GM18499 (cell line): ENCODE results near the gene AP1S3.
A peak's percentile ranks its signal among the peaks of the same experiment; 100 is the strongest.
"Not testable (repeated sequence)": the region's sequence is repeated elsewhere in the genome, so short reads cannot be mapped to it uniquely, and the experiment has no call there.

Experiments
- ATAC-seq: cut with Tn5 transposase; IDR thresholded peaks from one replicate; pipeline ENCODE4 v1.9.1; 2021; ENCODE audit warnings: moderate number of reproducible peaks; ENCODE audit not compliant: insufficient read depth, unreplicated experiment

AP1S3 gene

DNA sequence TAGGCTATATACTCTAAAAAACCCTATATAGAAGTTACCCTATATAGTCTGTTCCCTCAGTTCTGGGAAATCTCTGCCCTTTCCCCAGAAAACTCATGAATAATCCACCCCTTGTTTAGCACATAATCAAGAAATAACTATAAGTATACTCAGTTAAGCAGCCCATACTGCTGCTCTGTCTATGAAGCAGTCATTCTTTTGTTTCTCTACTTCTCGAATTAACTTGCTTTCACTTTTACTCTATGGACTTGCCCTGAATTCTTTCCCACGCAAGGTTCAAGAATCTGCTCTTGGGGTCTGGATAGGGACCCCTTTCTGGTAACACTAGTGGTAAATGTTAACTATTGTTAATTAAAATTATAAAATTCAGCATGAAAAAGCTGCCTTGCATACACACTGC, 17.4 kb upstream of the AP1S3 start:
- ATAC-seq = no peak

- no peak for ATAC-seq
Measured at GRCh38 chr2:223853425-223853837, 16.0 kb upstream of the AP1S3 start.

GRCh38 chr2:223852281-223852795, 15.0 kb upstream of the AP1S3 start:
- ATAC-seq = no peak

DNA sequence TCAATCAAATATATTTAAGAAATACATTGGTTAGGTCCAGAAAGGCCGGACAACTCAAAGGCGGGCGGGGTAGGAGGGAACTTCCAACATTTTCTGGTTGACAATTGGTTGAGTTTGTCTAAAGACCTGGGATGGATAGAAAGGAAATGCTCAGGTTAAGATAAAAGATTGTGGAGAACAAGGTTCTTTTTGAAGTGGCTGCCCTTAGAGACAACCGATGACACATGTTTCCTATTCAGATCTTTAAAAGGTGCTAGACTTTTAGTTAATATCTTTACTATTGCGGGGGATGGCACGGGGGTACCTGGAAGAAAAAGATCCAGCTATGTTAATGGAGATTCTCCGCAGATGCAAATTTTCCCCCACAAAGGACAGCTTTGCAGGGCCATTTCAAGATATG, 10.0 kb upstream of the AP1S3 start:
- ATAC-seq = no peak

DNA sequence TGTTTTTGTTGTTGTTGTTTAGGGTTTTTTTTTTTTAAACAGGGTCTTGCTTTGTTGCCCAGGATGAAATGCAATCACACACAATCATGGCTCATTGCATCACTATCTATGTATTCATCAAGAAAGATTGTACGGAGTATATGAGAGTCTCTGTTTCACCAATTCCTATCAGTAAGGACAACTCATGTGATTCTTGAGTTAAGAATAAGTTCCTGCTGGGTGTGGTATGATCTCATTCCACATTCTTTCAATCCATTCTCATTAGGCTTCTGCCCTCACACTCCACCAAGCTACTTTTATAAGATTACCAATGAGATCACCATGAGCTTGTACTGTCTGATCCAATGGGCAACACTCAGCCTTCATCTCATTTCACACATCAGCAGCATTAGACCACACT, 9.1 kb upstream of the AP1S3 start:
- no peak for ATAC-seq

GRCh38 chr2:223841436-223842190, 4.2 kb upstream of the AP1S3 start:
- ATAC-seq = no peak

- ATAC-seq = peak; percentile 42
Measured at GRCh38 chr2:223835701-223836532, 1.5 kb downstream of the AP1S3 start.

GRCh38 chr2:223834431-223834830, 3.0 kb downstream of the AP1S3 start:
- ATAC-seq = no peak

- no peak for ATAC-seq
Measured at GRCh38 chr2:223832241-223832903, 5.0 kb downstream of the AP1S3 start.

DNA sequence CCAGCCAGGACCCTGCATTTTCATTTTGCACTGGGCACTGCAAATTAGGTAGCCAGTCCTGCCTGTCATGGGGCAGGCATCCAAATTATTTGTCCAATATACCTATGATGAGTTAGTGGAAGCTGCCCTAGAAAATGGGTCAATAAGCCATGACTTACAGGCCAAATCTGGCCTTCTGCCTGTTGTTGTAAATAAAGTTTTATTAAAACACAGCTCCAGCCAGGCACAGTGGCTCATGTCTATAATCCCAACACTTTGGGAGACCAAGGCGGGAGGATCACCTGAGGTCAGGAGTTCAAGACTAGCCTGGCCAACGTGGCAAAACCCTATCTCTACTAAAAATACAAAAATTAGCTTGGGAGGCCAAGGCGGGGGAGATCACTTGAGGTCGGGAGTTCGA, 8.3 kb downstream of the AP1S3 start:
- no peak for ATAC-seq

DNA sequence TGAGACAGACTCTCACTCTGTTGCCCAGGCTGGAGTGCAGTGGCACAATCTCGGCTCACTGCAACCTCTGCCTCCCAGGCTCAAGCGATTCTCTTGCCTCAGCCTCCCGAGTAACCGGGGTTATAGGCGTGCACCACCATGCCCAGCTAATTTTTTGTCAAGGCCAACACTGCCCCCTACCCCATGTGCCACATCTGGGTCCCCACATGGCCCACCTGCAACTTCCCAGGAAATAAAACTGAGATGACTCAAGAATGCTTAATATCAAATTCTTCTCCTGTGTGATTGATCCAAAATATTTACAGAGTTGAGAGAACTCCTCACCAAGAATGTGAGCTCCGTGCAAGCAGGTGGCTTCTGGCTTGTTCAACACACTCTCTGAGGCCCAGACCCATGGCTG, 9.1 kb downstream of the AP1S3 start:
- ATAC-seq = no peak

DNA sequence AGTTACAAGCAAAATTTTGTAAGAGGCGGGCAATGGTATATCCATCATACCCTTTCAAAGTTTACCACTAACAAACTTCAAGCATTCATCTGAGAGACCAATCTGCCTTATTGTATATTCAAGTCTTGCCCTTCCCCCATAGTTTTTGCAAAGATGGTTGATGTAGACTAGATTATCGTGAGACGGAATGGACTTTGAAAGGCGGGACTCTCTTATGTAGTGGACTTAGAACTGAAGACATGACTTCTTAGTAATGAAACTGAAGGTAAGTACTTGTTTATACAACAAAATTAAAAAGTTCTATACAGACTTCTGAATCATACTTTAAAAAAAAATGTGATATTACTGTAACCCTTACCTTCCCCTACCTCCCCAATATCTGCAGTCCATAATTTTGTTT, 10.4 kb downstream of the AP1S3 start:
- no peak for ATAC-seq

GRCh38 chr2:223824301-223824700, 13.1 kb downstream of the AP1S3 start:
- ATAC-seq = no peak

- no peak for ATAC-seq
Measured at GRCh38 chr2:223822818-223823217, 14.6 kb downstream of the AP1S3 start.

DNA sequence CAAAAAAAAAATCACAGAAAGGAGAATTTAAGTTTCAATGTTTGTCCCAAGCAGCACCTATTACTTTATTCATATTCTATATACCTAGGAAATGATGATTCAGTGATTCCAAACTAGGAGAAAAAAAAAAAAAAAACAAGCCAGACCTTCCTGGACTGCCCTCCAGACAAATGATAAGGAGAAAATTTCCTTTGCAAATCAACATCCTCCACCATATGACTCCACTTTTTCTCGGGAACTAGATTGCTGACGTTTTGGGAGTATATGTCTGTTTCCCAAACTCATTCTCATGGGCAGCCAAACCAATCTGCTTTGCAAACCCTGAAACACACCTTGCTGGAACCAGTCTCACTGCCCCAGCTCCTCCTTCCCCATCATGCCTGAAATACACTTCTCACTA, 16.8 kb downstream of the AP1S3 start:
- ATAC-seq = no peak

- no peak for ATAC-seq
Measured at GRCh38 chr2:223819891-223820290, 17.5 kb downstream of the AP1S3 start.

DNA sequence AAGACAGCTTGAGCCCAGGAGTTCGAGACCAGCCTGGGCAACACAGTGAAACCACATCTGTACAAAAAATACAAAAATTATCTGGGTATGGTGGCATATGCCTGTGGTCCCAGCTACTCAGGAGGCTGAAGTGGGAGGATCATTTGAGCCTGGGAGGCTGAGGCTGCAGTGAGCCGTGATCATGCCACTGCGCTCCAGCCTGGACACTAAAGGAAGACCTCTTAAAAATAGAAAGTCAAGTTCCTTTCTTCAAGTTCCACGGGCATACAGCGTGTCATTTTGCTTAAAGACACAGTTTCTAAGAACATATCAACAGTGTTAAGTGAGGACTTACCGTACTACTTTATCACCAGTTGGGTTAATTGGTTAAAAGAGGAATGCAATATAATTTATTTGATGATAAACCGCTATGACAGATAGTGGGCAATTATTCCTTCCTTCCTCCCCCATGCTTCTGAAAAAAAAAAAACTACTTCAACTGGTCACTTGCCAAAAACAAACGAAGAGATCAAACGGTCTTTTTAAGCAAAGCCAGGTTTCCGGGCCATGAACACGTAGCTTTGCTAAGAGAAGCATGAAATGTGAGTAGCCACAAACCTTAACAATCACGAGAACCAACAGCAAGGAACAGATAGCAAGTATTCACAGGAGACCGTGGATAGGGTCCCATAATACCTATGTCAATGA, 21.4 kb downstream of the AP1S3 start:
- ATAC-seq = no peak

DNA sequence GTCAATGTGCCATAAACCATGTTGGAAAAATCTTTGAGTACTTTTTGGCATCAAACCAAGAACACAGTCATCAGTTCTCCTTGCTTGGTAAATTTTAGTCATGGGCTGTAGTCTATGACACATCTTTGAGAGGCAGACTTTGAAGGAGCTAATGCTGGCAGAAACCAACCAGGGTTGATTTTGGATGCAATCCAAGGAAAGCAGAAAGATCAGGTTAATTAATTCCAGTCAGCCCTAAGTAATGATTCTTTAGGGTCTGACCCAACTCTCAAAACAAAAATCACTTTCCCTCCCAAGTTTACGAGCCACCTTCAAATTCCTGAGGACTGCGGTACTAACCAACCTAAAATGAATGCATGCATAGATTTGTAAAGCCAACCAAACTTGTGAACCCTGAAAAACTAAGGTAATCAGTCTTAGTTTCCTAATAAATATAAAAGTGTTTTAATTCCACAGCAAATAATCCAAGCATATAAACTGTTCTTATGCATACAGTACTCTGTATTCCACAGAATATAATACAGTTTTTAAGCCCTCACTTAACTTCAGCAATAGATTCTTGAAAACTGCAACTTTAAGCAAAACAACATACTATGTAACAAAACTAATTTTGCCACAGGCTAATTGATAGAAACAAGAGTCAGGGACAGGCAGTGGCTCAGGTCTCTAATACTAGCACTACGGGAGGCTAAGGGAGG, 22.0 kb downstream of the AP1S3 start:
- ATAC-seq = no peak

DNA sequence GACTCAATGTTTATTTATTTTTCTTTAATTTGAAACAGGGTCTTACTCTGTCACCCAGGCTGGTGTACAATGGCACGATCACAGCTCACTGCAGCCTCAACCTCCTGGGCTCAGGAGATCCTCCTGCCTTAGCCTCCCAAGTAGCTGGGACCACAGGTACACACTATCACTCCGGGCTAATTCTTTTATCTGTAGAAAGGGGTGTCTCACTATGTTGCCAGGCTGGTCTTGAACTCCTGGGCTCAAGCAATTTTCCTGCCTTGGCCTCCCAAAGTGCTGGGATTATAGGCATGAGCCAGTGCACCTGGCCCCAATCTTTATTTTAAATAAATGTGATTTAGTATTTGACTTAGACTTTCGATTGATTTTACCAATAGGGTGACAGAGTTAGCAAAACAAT, 22.6 kb downstream of the AP1S3 start:
- ATAC-seq = not testable (repeated sequence)

DNA sequence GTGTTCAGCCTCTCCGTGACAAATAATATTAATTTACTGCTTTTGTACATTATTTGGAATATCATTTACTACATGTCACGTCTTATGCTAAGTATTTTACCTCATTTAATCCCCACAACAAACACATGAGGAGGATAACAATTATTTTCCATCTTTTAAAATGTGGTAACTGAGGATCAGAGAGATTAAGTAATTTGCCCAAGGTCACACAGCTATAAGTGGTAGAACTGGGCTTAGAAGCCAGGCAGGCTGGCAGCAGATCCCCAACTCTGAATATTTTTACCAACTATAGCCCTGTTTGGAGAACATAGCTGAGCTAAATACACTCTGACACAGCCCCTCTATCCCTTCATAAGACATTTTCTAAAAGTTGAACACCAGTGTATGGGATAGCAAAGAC, 24.1 kb downstream of the AP1S3 start:
- ATAC-seq = no peak
